ENCODE measurements around the gene CDH18. TPM values are rescaled to one million over a fixed set of nuclear protein-coding genes. Genes with fewer than 3 reads are reported as not detected.

The CDH18 gene
- total RNA-seq, 1 donor from 2014 or later, result not detected

DNA sequence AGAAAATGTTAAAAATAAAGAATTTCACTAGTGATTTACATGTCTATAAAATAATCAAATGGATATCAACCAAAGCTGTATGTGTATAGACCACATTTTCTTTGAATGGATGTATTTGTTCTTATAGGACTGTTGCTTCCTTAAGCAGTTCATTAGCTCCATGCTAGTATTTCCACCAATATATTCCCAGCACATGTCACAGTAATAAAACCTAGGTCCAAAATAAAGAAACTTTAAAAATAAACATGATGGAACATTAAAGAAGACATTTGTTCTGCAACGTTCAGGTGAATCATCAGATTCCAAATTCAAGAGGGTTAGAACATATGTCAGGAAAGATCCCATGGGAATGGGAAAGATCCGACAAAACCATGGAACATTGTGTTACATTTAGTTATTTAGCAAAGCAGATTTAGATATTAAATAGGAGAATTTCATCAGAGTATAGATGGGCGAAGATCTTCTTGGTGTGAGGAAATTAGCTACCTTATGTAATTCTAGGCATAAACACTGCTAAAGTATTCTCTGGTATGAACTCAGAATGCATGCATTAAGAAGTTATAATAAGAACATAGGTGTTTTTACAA, 490.7 kb downstream of the CDH18 start:
- Histone ChIP-seq H3K27ac (no peak overlapping the region), H3K36me3 (no peaks in the 10 kb centered on the region), H3K4me3 (no peak overlapping the region), H3K4me1 (no peaks in the 10 kb centered on the region), H3K9me3 (no peaks in the 10 kb centered on the region), H3K27me3 (no peaks in the 10 kb centered on the region)
- TF ChIP-seq, protein P1, sequence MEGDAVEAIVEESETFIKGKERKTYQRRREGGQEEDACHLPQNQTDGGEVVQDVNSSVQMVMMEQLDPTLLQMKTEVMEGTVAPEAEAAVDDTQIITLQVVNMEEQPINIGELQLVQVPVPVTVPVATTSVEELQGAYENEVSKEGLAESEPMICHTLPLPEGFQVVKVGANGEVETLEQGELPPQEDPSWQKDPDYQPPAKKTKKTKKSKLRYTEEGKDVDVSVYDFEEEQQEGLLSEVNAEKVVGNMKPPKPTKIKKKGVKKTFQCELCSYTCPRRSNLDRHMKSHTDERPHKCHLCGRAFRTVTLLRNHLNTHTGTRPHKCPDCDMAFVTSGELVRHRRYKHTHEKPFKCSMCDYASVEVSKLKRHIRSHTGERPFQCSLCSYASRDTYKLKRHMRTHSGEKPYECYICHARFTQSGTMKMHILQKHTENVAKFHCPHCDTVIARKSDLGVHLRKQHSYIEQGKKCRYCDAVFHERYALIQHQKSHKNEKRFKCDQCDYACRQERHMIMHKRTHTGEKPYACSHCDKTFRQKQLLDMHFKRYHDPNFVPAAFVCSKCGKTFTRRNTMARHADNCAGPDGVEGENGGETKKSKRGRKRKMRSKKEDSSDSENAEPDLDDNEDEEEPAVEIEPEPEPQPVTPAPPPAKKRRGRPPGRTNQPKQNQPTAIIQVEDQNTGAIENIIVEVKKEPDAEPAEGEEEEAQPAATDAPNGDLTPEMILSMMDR (IDR thresholded peaks at IDR 0.05), result no peak
- intact Hi-C loops (cut with DNase I), result no loop called here
- DNase-seq (ENCODE audit: low spot score in 2 of 2), result no peak

DNA sequence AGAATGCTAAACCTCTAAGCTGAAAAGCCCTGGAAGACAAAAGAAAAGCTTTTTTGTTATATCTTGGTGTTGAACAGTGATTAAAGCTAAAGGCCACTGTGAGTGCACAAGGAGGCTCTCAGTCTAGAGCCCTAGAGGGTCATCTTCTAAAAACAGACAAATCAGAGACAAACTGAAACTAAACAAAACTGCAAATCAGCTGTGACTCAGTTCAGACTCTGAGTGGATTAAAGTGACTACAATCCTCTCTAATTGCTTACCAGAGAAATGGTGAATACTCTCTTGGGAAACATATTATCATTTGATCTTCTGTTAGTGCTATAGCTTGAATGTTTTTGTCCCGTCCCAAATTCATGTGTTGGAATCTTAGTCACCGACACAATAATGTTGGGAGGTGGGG, 491.9 kb downstream of the CDH18 start:
- H3K4me1 ChIP-seq, result no peaks in the 10 kb centered on the region

DNA sequence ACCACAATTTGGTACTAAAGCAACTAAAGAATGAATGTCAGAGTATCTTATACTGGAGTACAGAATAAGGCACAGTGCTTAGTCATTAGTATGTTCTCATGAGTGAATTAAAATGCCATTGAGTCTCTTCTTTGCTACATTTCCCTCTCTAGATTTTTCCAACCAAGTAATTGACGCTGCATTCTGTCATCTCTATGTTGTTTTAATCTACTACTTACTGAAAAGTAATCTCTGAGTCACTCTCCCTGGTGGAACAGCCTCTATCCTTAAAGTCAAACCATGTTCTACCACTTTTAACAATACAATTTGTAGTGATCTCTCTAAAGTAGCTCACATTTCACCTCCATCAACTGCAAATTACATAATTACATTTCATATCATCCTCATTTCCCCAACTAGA, 495.1 kb downstream of the CDH18 start:
- Histone ChIP-seq H3K4me1 (no peaks in the 10 kb centered on the region), H3K4me3 (no peak overlapping the region), H3K36me3 (no peaks in the 10 kb centered on the region), H3K9me3 (no peaks in the 10 kb centered on the region), H3K27me3 (no peaks in the 10 kb centered on the region), H3K27ac (no peak overlapping the region)
- no peak for DNase-seq (ENCODE audit: low spot score in 2 of 2)
- TF ChIP-seq, protein P1 (IDR thresholded peaks at IDR 0.05), result no peak
- intact Hi-C loops (cut with DNase I), result no loop called here

More for the DNA sequence above, 491.9 kb downstream of the CDH18 start:
- intact Hi-C loops (cut with DNase I), result no loop called here
- no peak overlapping the region for H3K4me3 ChIP-seq
- DNase-seq (ENCODE audit: low spot score in 2 of 2), result no peak
- H3K9me3 ChIP-seq, result no peaks in the 10 kb centered on the region
- H3K27me3 ChIP-seq, result no peaks in the 10 kb centered on the region
- H3K36me3 ChIP-seq, result no peaks in the 10 kb centered on the region
- TF ChIP-seq, protein P1 (IDR thresholded peaks at IDR 0.05), result no peak
- H3K27ac ChIP-seq, result no peak overlapping the region

DNA sequence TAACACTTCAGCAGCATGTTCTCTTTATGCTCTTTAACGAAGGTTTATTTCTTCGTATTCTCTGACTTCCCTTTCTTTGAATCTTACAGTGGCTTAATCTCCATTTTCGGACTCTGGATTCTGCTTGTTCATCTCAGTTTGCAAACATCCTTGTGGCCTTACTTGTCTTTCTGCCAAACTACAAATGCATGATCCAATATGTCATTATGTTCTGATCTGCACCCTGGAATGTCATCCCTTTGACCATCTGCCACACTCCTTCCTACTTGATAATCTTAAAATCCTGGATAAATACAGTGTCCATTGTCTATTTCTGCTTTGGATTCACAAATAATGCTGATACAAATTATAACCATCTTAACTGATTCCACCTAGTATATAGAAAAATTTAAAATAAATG, 499.2 kb downstream of the CDH18 start:
- intact Hi-C loops (cut with DNase I), result no loop called here
- TF ChIP-seq, protein P1 (IDR thresholded peaks at IDR 0.05), result no peak
- Histone ChIP-seq H3K4me1 (no peaks in the 10 kb centered on the region), H3K36me3 (no peaks in the 10 kb centered on the region), H3K27ac (no peak overlapping the region), H3K27me3 (no peaks in the 10 kb centered on the region), H3K4me3 (no peak overlapping the region), H3K9me3 (no peaks in the 10 kb centered on the region)
- no peak for DNase-seq (ENCODE audit: low spot score in 2 of 2)

DNA sequence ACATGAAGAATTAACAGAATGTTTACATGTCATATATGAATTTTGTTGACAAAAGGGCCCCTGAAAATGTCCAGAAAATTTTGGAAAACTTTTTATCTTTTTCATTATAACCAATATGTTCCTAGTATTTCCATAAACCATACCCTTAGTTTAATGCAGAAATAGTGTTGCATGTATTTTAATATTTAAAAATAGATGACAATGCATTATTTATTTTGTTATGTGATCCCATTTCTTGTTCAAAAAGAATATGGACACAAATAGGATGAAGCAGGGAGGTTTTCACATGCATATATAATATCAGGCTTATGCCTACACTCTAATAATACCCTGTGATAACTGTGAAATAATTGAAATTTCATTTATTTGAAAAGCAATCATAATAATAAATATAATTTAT, 500.5 kb downstream of the CDH18 start:
- Histone ChIP-seq H3K9me3 (no peaks in the 10 kb centered on the region), H3K4me1 (no peaks in the 10 kb centered on the region), H3K27ac (no peak overlapping the region), H3K27me3 (no peaks in the 10 kb centered on the region), H3K36me3 (no peaks in the 10 kb centered on the region), H3K4me3 (no peak overlapping the region)
- intact Hi-C loops (cut with DNase I), result no loop called here
- no peak for DNase-seq (ENCODE audit: low spot score in 2 of 2)
- TF ChIP-seq, protein P1 (IDR thresholded peaks at IDR 0.05), result no peak

DNA sequence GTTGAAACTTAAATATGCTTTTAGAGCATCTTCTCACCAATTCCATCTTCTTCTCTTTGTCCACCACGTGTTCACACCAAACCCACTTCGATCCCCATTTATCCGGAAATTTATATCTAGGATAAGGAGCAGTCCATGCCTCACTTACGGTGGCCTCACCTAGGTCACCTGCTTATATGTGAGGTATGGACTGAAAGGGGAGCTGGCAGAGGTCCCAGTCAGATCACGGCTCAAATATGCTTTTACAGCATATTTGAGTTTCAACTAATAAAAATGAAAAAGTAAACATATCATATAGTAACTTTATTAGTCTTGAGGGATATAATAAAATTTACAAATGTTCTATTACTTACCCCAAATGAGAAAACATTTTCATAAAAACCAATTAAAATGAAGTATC, 508.4 kb downstream of the CDH18 start:
- Histone ChIP-seq H3K27me3 (no peaks in the 10 kb centered on the region), H3K4me3 (no peak overlapping the region), H3K27ac (no peak overlapping the region), H3K9me3 (no peaks in the 10 kb centered on the region), H3K36me3 (no peaks in the 10 kb centered on the region), H3K4me1 (no peaks in the 10 kb centered on the region)
- intact Hi-C loops (cut with DNase I), result no loop called here
- no peak for DNase-seq (ENCODE audit: low spot score in 2 of 2)
- TF ChIP-seq, protein P1 (IDR thresholded peaks at IDR 0.05), result no peak
